Stimulated activated naive B cell treated with anti-CD40 and anti-IgM and Interleukin-4, amounts not matched to agents 10 μg/mL and 1 μg/mL and 100 μg/mL, for 72 hours (primary cell): ENCODE data around the gene LCK.

Experiments
- ATAC-seq, 2 donors: fragments of 150-1000 bp; cut with Tn5 transposase; replicated peaks; 2 replicates each; pipeline ENCODE4 v1.10.0; 2021; ENCODE audit warnings: moderate library complexity in 1 of 2
- DNase-seq: peaks from one replicate; pipeline ENCODE4 v3.0.0; 2021
- H3K27ac Mint-ChIP-seq: one replicate; pipeline ENCODE4 v1.8.0; 2022; ENCODE audit warnings: mild to moderate bottlenecking, mixed read lengths
- H3K27me3 Mint-ChIP-seq, 2 donors: one replicate each; pipeline ENCODE4 v1.8.0; 2022; ENCODE audit warnings: mixed read lengths in 2 of 2
- H3K36me3 Mint-ChIP-seq, 2 donors: one replicate each; pipeline ENCODE4 v1.8.0; 2022; ENCODE audit warnings: mixed read lengths in 2 of 2, mild to moderate bottlenecking in 1 of 2
- H3K4me1 Mint-ChIP-seq, 2 donors: one replicate each; pipeline ENCODE4 v1.8.0; 2022; ENCODE audit warnings: mixed read lengths in 2 of 2, mild to moderate bottlenecking in 1 of 2
- H3K4me3 Mint-ChIP-seq, 2 donors: one replicate each; pipeline ENCODE4 v1.8.0; 2022; ENCODE audit warnings: mild to moderate bottlenecking in 2 of 2, mixed read lengths in 2 of 2, moderate library complexity in 1 of 2
- H3K9me3 Mint-ChIP-seq, 2 donors: one replicate each; pipeline ENCODE4 v1.8.0; 2022; ENCODE audit warnings: mixed read lengths in 2 of 2, mild to moderate bottlenecking in 1 of 2

LCK gene

DNA sequence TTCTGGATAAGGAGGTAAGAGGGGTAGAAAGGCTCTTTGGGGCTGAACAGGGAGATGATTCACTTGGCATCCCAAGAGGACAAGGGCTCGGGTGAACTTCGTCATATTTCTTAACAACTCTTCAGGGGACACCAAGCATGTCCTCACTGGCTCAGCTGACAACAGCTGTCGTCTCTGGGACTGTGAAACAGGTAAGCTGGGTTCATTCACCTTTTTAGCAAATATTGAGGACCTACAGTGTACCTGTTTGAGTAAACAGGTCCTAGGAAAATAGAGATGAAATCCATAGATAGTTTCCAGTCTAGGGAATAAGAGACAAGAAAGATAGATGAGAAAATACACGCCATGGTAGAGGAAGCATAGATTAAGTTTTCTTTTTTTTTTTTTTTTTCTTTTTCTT lies 26.8 kb upstream of the LCK start:
- Mint-ChIP-seq H3K4me3 (peak overlapping the region in 1 of 2 donors; percentile 44), H3K27ac (peak overlapping the region; percentile 75), H3K27me3 (no peaks in the 10 kb centered on the region), H3K36me3 (peaks cover 25 to 45% of the 10 kb centered on the region in 2 donors), H3K4me1 (peaks cover 22 to 37% of the 10 kb centered on the region in 2 donors), H3K9me3 (no peaks in the 10 kb centered on the region)
- DNase-seq (no peak), ATAC-seq (no peak)

DNA sequence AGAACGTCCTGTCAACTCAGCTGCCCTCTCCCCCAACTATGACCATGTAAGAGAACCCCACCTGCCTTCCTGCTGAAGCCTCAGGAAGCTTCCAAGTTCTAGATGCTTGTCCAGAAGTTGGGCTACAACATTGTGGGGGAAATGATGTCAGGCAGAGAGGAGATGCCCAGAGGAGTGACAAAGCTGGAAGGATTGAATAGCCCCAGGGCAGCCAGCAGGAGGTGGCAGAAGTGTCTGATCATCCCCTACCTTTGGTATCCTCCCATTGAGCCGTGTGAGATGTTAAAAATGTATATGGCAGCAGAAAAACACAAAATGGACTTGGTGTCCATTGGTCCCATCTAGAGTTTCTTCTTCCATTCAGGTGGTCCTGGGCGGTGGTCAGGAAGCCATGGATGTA lies 22.3 kb upstream of the LCK start:
- H3K36me3 Mint-ChIP-seq: peaks cover 38 to 45% of the 10 kb centered on the region in 2 donors
- H3K27me3 Mint-ChIP-seq: no peaks in the 10 kb centered on the region
- H3K4me3 Mint-ChIP-seq: no peak overlapping the region
- no peak overlapping the region for H3K27ac Mint-ChIP-seq
- H3K9me3 Mint-ChIP-seq: no peaks in the 10 kb centered on the region
- peaks cover 6 to 7% of the 10 kb centered on the region in 2 donors for H3K4me1 Mint-ChIP-seq
- no peak for DNase-seq
- no peak for ATAC-seq

DNA sequence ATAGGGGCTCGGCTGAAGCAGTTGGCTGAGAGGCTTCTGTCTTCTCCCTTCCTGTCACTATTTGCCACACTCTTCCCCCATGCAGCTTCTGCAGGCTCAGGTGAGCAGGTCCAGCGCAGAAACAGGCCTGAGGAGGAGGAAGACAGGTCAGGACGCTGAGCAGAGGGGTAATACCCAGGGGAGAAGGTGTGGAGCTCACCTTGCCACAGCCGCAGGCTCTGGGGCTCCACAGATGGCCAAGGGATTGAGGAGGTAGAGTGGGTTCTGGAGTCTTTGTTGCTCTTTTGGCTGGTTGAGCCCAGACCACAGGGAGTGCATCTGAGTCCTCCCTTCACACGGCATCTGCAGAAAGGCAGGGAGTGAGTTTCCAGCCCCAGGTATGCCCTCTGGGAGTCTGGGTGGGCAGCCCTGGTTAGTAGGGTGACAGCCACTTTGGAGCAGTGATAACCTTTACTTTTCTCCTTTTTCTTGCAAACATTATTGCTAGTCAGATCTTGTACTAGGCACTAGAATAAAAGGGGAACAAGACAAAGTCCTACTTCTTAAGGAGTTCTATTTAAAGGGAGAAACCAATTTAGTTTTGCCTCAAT lies 19.1 kb upstream of the LCK start:
- H3K4me1 Mint-ChIP-seq: peaks cover 1 to 5% of the 10 kb centered on the region in 2 donors
- peak overlapping the region; percentile 47 for H3K27ac Mint-ChIP-seq

DNA sequence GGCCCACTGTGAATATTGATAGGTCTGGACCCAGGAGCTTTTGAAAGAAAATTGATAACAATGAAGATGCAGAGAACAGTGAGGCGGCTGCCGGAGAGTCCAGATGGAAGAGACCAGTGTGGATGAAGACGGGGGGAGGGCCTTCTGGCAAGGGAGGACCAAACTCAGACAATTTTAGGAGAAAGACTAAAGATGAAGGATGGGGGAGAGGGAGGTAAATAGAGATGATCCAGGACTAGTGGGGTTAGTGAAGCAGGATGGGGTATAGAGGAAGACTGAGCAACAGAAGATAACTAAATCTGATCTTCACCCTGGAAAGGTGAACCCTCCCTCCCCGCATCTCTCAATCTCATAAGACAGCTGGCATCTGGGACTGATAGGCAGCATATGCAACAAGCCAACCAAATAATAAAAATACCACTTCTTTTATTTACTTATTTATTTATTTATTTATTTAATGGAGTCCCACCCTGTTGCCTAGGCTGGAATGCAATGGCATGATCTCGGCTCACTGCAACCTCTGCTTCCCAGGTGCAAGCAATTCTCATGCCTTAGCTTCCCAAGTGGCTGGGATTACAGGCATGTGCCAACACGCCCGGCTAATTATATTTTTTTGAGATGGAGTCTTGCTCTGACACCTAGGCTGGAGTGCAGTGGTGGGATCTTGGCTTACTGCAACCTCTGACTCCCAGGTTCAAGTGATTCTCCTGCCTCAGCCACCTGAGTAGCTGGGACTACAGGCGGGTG lies 18.3 kb upstream of the LCK start:
- Mint-ChIP-seq H3K36me3 (peaks cover 27 to 36% of the 10 kb centered on the region in 2 donors), H3K27me3 (no peaks in the 10 kb centered on the region), H3K4me1 (peaks cover 1 to 5% of the 10 kb centered on the region in 2 donors), H3K27ac (no peak overlapping the region), H3K4me3 (no peak overlapping the region), H3K9me3 (no peaks in the 10 kb centered on the region)
- DNase-seq (no peak), ATAC-seq (no peak)

More for the DNA sequence above, 19.1 kb upstream of the LCK start:
- ATAC-seq: peak in 1 of 2 donors; percentile 10
- Mint-ChIP-seq H3K9me3 (no peaks in the 10 kb centered on the region), H3K27me3 (no peaks in the 10 kb centered on the region), H3K36me3 (peaks cover 32 to 41% of the 10 kb centered on the region in 2 donors), H3K4me3 (no peak overlapping the region)
- DNase-seq: no peak

DNA sequence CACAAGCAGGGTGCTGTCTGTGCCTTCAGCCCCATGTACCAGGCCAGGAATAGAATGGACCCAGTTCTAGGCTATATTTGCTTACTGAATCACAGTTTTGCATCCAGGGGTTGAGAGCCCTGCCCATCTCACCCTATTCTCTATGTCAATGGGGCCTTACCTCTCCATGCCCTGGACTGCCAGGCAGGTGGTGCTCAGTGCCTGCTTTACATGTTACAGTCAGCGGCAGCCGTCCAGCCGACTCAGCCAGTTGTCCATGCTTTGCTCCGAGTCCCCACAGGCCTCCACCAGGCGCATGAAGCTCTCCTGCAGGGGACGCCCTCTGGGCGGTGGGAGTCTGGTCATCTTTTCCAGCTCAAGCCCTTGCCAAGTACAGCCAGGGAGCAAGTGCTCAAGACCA lies 16.3 kb upstream of the LCK start:
- no peaks in the 10 kb centered on the region for H3K27me3 Mint-ChIP-seq
- H3K9me3 Mint-ChIP-seq: no peaks in the 10 kb centered on the region
- H3K36me3 Mint-ChIP-seq: peaks cover 17 to 22% of the 10 kb centered on the region in 2 donors
- H3K4me3 Mint-ChIP-seq: no peak overlapping the region
- H3K4me1 Mint-ChIP-seq: peaks cover 1 to 11% of the 10 kb centered on the region in 2 donors
- no peak for ATAC-seq
- no peak for DNase-seq
- peak overlapping the region; percentile 65 for H3K27ac Mint-ChIP-seq

GRCh38 chr1:32239337-32239736 lies 11.7 kb upstream of the LCK start:
- H3K27ac Mint-ChIP-seq: no peak overlapping the region
- H3K27me3 Mint-ChIP-seq: no peaks in the 10 kb centered on the region
- peaks cover 13 to 41% of the 10 kb centered on the region in 2 donors for H3K4me1 Mint-ChIP-seq
- ATAC-seq (no peak), DNase-seq (no peak)
- H3K4me3 Mint-ChIP-seq: peak overlapping the region; percentile 17 to 91
- peaks cover 5 to 6% of the 10 kb centered on the region in 2 donors for H3K36me3 Mint-ChIP-seq
- no peaks in the 10 kb centered on the region for H3K9me3 Mint-ChIP-seq

DNA sequence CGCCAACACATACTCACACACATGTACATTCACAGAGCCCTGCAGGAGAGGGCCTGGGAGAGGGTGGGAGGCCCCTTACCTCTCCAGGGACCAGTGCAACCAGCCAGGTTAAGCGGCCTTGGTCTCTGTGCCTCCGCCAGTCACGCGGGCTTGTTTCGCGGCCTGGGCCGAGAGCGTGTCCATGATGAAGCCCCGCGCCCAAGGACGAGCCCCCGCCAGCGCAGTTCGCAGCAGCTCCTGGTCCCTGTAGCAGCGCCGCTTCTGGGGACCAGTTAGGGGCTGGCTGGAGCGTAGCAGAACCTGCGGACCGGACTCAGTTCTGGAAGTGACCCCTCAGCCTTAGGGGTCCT lies 11.3 kb upstream of the LCK start:
- peaks cover 3 to 5% of the 10 kb centered on the region in 2 donors for H3K36me3 Mint-ChIP-seq
- no peaks in the 10 kb centered on the region for H3K27me3 Mint-ChIP-seq
- no peak overlapping the region for H3K27ac Mint-ChIP-seq
- DNase-seq: no peak
- peaks cover 12 to 39% of the 10 kb centered on the region in 2 donors for H3K4me1 Mint-ChIP-seq
- ATAC-seq: no peak
- H3K4me3 Mint-ChIP-seq: peak overlapping the region; percentile 84 to 91
- no peaks in the 10 kb centered on the region for H3K9me3 Mint-ChIP-seq

- peak overlapping the region; percentile 81 for H3K27ac Mint-ChIP-seq
- ATAC-seq (peak; percentile 50 to 67), DNase-seq (no peak)
Observed at GRCh38 chr1:32240140-32240951, 10.7 kb upstream of the LCK start.

GRCh38 chr1:32241001-32241763 lies 9.9 kb upstream of the LCK start:
- peak overlapping the region; percentile 84 to 91 for H3K4me3 Mint-ChIP-seq
- H3K36me3 Mint-ChIP-seq: no peaks in the 10 kb centered on the region
- H3K27ac Mint-ChIP-seq: peak overlapping the region; percentile 81
- peak; percentile 72 to 76 for ATAC-seq
- no peak for DNase-seq
- peaks cover 12 to 41% of the 10 kb centered on the region in 2 donors for H3K4me1 Mint-ChIP-seq
- no peaks in the 10 kb centered on the region for H3K27me3 Mint-ChIP-seq
- no peaks in the 10 kb centered on the region for H3K9me3 Mint-ChIP-seq

More at GRCh38 chr1:32240140-32240951, 10.7 kb upstream of the LCK start:
- peak overlapping the region; percentile 84 to 91 for H3K4me3 Mint-ChIP-seq
- no peaks in the 10 kb centered on the region for H3K9me3 Mint-ChIP-seq
- H3K27me3 Mint-ChIP-seq: no peaks in the 10 kb centered on the region
- H3K36me3 Mint-ChIP-seq: no peaks in the 10 kb centered on the region
- peaks cover 12 to 39% of the 10 kb centered on the region in 2 donors for H3K4me1 Mint-ChIP-seq

DNA sequence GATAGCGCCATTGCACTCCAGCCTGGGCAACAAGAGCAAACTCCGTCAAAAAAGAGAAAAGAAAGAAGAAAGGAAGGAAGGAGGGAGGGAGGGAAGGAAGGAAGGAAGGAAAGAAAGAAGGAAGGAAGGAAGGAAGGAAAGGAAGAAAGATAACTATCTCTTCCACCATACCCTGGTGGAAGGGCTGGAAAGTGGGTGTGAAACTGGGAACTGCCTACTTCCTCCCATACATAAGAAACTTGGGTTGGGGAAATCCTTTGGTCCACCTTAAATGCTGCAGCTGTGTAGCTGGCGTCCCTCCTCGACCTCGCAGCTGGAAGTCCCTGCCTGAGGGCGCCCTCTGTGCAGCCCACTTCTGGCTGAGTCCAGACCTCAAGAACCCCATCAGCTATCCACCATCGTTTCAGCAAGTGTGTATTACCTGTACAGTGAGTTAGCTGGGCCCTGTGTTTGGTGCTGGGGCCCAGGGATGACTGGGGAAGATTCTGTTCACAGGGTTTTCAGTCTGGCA lies 8.7 kb upstream of the LCK start:
- Mint-ChIP-seq H3K27ac (no peak overlapping the region), H3K4me1 (peaks cover 24 to 53% of the 10 kb centered on the region in 2 donors), H3K27me3 (no peaks in the 10 kb centered on the region), H3K4me3 (no peak overlapping the region), H3K9me3 (no peaks in the 10 kb centered on the region), H3K36me3 (no peaks in the 10 kb centered on the region)
- DNase-seq (no peak), ATAC-seq (peak; percentile 13 to 34)

DNA sequence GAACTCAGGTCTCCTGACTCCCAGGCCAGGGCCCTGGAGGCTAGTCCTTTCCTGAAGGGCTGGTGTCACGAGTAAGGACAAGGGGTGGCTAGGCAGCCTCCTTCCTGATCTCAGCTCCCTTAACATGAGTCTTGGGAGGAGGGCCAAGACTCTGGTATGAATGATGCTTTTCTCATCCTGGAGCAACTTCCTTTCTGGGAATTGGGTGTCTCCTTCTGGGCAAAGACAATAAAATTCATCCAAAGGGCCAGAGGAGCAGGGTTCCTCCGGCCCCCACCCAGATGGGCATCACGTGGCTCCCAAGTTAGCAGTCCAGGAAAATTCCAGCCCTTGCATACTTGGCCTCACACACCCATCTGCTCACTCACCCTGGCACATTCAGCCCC lies 4.2 kb upstream of the LCK start, which contains the start of gene FAM167B:
TSS of gene FAM167B (plus strand) at position 335 of the 386 bp plus-strand sequence. CDS start 200 bp downstream, outside the sequence.
- H3K36me3 Mint-ChIP-seq: peaks cover 0 to 4% of the 10 kb centered on the region in 2 donors
- peak within 1 kb of the TSS; percentile 67 for H3K27ac Mint-ChIP-seq
- H3K4me1 Mint-ChIP-seq: peaks cover 50 to 71% of the 10 kb centered on the region in 2 donors
- peak within 1 kb of the TSS; percentile 26 to 55 for H3K4me3 Mint-ChIP-seq
- DNase-seq (no peak), ATAC-seq (no peak)
- no peaks in the 10 kb centered on the region for H3K9me3 Mint-ChIP-seq
- H3K27me3 Mint-ChIP-seq: no peaks in the 10 kb centered on the region

DNA sequence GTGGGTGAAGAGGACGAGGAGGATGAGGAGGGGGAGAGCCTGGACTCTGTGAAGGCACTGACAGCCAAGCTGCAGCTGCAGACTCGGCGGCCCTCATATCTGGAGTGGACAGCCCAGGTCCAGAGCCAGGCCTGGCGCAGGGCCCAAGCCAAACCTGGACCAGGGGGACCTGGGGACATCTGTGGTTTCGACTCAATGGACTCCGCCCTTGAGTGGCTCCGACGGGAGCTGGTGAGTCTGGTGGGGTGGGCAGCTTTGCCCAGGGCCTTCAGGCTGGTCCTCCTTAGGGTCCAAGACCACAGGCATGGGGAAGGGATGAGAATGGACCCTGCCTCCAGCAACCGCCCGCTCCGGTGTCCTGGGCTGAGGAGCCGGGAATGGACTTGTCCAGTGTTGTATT lies 3.6 kb upstream of the LCK start:
- peaks cover 50 to 71% of the 10 kb centered on the region in 2 donors for H3K4me1 Mint-ChIP-seq
- H3K36me3 Mint-ChIP-seq: peaks cover 0 to 5% of the 10 kb centered on the region in 2 donors

DNA sequence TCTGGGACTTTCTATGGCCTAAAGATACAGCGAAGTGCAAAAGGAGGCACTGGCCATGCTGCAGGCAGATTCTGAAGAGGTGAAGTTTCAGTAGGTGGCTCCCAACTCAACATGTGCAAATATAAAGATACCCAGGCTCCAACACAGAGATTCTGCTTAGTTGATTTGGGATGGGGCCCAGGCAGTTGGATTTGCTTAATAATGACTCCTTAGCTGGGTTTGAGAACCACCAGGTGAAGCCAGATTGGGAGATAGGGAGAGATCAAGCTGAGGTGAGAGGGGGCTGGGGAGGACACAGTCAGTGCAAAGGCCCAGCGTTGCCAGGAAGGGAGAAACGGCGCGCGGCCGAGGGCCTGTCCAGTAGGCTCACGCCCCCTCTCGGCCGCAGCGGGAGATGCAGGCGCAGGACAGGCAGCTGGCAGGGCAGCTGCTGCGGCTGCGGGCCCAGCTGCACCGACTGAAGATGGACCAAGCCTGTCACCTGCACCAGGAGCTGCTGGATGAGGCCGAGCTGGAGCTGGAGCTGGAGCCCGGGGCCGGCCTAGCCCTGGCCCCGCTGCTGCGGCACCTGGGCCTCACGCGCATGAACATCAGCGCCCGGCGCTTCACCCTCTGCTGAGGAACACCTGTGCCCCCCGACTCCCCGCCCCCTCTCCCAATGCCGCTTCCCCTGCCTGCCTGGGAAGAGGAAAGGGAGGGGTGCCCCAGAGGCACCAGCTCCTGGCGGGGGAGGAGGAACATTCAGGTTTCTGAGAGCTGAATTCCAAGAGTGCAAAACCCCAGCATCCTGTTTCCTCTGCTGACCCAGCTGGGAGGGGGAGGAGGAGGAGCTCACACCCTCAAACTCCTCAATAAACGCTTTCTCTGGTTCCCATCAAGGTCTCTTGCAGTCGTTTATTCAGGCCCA lies 2.8 kb upstream of the LCK start:
- Mint-ChIP-seq H3K4me3 (peak overlapping the region; percentile 26 to 55), H3K27ac (peak overlapping the region; percentile 98), H3K27me3 (no peaks in the 10 kb centered on the region), H3K9me3 (no peaks in the 10 kb centered on the region), H3K4me1 (peaks cover 54 to 72% of the 10 kb centered on the region in 2 donors), H3K36me3 (peaks cover 0 to 5% of the 10 kb centered on the region in 2 donors)
- DNase-seq (peak; percentile 60), ATAC-seq (peak; percentile 7 to 12)

More for the DNA sequence above, 3.6 kb upstream of the LCK start:
- Mint-ChIP-seq H3K27me3 (no peaks in the 10 kb centered on the region), H3K27ac (no peak overlapping the region), H3K9me3 (no peaks in the 10 kb centered on the region), H3K4me3 (no peak overlapping the region)
- ATAC-seq (no peak), DNase-seq (no peak)
